MM.1S (cell line): Measurements from ENCODE around the gene SORL1-AS1.
A peak's percentile ranks its signal among the peaks of the same experiment; 100 is the strongest.

Source experiments
- DNase-seq: peaks from one replicate; pipeline ENCODE4 v3.0.0-alpha.2; 2015
- H2AFZ ChIP-seq: fragments of 300-600 bp; sonication (generic); 2 replicates; pipeline ENCODE4 v1.6.0; 2016; ENCODE audit warnings: antibody characterized with exemption, low read length
- H3F3A ChIP-seq: fragments of 300-600 bp; sonication (generic); 2 replicates; pipeline ENCODE4 v1.6.1; 2016; ENCODE audit warnings: mild to moderate bottlenecking, antibody characterized with exemption, low read length, moderate library complexity, mixed read lengths; ENCODE audit not compliant: insufficient read depth
- H3K27ac ChIP-seq: fragments of 300-600 bp; sonication (generic); 2 replicates; pipeline ENCODE4 v1.5.1; 2016; ENCODE audit warnings: mild to moderate bottlenecking, low read length
- H3K27me3 ChIP-seq: fragments of 300-600 bp; sonication (generic); replicated peaks from 2 replicates; pipeline ENCODE4 v1.6.0; 2016; ENCODE audit warnings: low read length; ENCODE audit not compliant: insufficient read depth
- H3K36me3 ChIP-seq: fragments of 300-600 bp; sonication (generic); replicated peaks from 2 replicates; pipeline ENCODE4 v1.6.1; 2016; ENCODE audit warnings: mild to moderate bottlenecking, low read length, mixed read lengths; ENCODE audit not compliant: insufficient read depth
- H3K4me1 ChIP-seq: fragments of 300-600 bp; sonication (generic); 2 replicates; pipeline ENCODE4 v1.6.1; 2016; ENCODE audit warnings: low read length, mixed read lengths
- H3K4me2 ChIP-seq: fragments of 300-600 bp; sonication (generic); 2 replicates; pipeline ENCODE4 v1.6.0; 2016; ENCODE audit warnings: low read depth, low read length
- H3K4me3 ChIP-seq: fragments of 300-600 bp; sonication (generic); 2 replicates; pipeline ENCODE4 v1.5.1; 2016; ENCODE audit warnings: low read length, mixed read lengths
- H3K79me2 ChIP-seq: fragments of 300-600 bp; sonication (generic); 2 replicates; pipeline ENCODE4 v1.6.1; 2016; ENCODE audit warnings: mixed run types, low read length, mixed read lengths
- H3K9ac ChIP-seq: fragments of 300-600 bp; sonication (generic); 2 replicates; pipeline ENCODE4 v1.6.1; 2016; ENCODE audit warnings: low read length, mixed read lengths
- H3K9me2 ChIP-seq: fragments of 300-600 bp; sonication (generic); replicated peaks from 2 replicates; pipeline ENCODE4 v1.6.1; 2016; ENCODE audit warnings: mild to moderate bottlenecking, low read length, mixed read lengths; ENCODE audit not compliant: insufficient read depth
- H3K9me3 ChIP-seq: fragments of 300-600 bp; sonication (generic); replicated peaks from 2 replicates; pipeline ENCODE4 v1.6.1; 2016; ENCODE audit warnings: mild to moderate bottlenecking, low read length, mixed read lengths; ENCODE audit not compliant: insufficient read depth
- H4K20me1 ChIP-seq: fragments of 300-600 bp; sonication (generic); 2 replicates; pipeline ENCODE4 v1.6.1; 2016; ENCODE audit warnings: mild to moderate bottlenecking, low read length, moderate library complexity, mixed read lengths; ENCODE audit not compliant: insufficient read depth
- CTCF ChIP-seq: fragments of 300-600 bp; sonication (generic); IDR thresholded peaks from 2 replicates; pipeline ENCODE4 v1.5.1; 2016; ENCODE audit warnings: antibody characterized with exemption, low read length, mixed read lengths
- EZH2 ChIP-seq: fragments of 300-600 bp; sonication (generic); optimal IDR thresholded peaks from 2 replicates; pipeline ENCODE3; 2017; ENCODE audit warnings: low read depth, mild to moderate bottlenecking, antibody characterized with exemption, low read length, mixed read lengths
- EZH2phosphoT487 ChIP-seq: fragments of 300-600 bp; sonication (generic); IDR thresholded peaks from 2 replicates; pipeline ENCODE4 v1.6.1; 2018; ENCODE audit warnings: antibody characterized with exemption, low read length

SORL1-AS1 gene

DNA sequence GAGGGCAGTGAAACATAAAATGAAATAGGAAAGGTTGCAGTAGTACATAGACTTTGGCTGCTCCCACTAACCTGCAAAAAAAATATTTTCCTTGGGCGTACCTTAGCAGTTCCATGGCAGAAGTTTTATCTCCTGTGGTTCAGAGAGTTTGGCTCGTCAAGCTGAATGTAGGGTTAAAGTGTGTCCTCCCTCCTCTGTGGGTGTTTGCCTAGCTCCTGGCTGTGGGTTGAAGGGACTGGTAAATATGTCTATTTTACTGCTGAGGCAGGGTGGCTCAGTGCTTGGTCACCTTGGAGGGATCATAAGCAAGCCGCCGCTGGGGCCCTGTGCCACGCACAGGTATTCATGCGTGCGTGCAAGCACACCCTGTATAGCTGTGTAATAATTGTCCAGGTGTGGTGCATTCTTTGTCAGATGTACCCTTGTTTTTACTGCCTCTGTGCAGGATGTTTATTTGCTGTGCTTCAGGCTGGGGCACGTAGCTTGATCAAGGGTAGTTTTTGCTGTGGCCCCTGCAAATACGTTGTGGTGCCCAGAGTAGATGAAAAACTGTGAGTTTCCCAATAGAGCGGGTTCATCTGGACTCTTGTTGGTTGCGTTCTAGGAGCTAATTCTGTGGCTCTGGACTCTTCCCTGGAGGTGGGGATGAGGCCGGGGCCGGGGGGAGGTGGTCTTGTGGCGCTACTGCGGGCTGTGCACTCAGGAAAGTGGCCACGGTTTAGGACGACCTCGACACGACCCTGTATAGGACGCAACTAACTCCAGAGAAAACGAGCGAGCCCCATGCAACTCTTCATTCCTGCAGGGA lies 1.4 kb downstream of the SORL1-AS1 start:
- H3K36me3 ChIP-seq = no peaks in the 10 kb centered on the region
- no peak overlapping the region for H3K9ac ChIP-seq
- no peaks in the 10 kb centered on the region for H3K9me2 ChIP-seq
- peaks cover 14% of the 10 kb centered on the region for H3K27me3 ChIP-seq
- no peaks in the 10 kb centered on the region for H3K9me3 ChIP-seq
- DNase-seq = no peak
- H3K79me2 ChIP-seq = no peaks in the 10 kb centered on the region
- no peaks in the 10 kb centered on the region for H3K4me1 ChIP-seq
- no peak for TF ChIP-seq EZH2phosphoT487
- no peak for TF ChIP-seq CTCF
- no peak for TF ChIP-seq EZH2
- peak overlapping the region; percentile 47; the same call in 1 of the 2 replicates for H2AFZ ChIP-seq
- H3K4me2 ChIP-seq = peak overlapping the region; percentile 79
- H3F3A ChIP-seq = no peaks in the 10 kb centered on the region
- H3K4me3 ChIP-seq = peak overlapping the region; percentile 58
- no peaks in the 10 kb centered on the region for H4K20me1 ChIP-seq
- no peak overlapping the region for H3K27ac ChIP-seq

DNA sequence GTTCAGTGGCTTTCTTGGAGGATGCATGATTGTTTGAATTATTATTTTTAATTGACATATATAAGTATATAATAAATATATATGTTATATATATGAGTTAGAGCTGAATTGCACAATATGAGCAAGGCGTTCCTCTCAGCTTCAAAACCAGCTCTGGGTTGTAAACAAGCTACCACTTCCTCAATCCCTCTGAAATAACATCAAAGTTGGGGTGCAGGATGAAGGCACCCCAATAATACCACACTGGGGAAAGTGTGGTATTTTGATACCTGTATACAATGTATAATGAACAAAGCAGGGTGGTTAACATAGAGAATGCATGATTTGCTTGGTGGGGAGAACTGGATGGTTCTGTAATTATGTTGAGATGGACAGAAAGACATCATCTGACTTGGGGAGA lies 2.4 kb downstream of the SORL1-AS1 start:
- no peaks in the 10 kb centered on the region for H3F3A ChIP-seq
- no peak for TF ChIP-seq EZH2
- no peak for TF ChIP-seq EZH2phosphoT487
- no peak for TF ChIP-seq CTCF
- no peaks in the 10 kb centered on the region for H3K9me2 ChIP-seq
- H3K4me1 ChIP-seq = no peaks in the 10 kb centered on the region
- H3K36me3 ChIP-seq = no peaks in the 10 kb centered on the region
- no peak overlapping the region for H2AFZ ChIP-seq
- no peaks in the 10 kb centered on the region for H3K9me3 ChIP-seq
- peaks cover 14% of the 10 kb centered on the region for H3K27me3 ChIP-seq
- no peak overlapping the region for H3K27ac ChIP-seq
- no peak for DNase-seq
- H4K20me1 ChIP-seq = no peaks in the 10 kb centered on the region
- no peak overlapping the region for H3K4me2 ChIP-seq
- H3K9ac ChIP-seq = no peak overlapping the region
- no peaks in the 10 kb centered on the region for H3K79me2 ChIP-seq
- H3K4me3 ChIP-seq = no peak overlapping the region

DNA sequence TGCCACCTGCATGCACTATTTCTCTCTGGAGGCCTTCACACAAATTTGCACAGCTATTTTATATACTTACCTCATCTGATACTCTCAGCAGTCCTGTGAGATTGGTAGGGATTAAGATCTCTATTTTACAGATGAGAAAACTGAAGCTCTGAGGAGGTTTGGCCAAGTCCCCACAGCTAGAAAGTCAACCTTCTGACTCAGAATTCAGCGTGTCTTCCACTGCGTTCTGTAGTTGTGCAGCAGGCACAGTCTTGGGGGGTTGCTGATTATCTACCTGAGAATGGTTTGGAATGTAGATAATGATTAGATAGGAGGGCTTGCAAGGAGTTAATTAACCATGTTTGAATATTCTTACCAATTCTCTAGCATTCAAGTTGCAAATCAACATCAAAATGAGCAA lies 3.1 kb downstream of the SORL1-AS1 start:
- H3K79me2 ChIP-seq = no peaks in the 10 kb centered on the region
- H3K4me2 ChIP-seq = no peak overlapping the region
- no peak for DNase-seq
- H3K36me3 ChIP-seq = no peaks in the 10 kb centered on the region
- H3K27ac ChIP-seq = no peak overlapping the region
- H3K9me2 ChIP-seq = no peaks in the 10 kb centered on the region
- H3K9ac ChIP-seq = no peak overlapping the region
- H4K20me1 ChIP-seq = no peaks in the 10 kb centered on the region
- H3F3A ChIP-seq = no peaks in the 10 kb centered on the region
- H3K4me3 ChIP-seq = no peak overlapping the region
- H3K27me3 ChIP-seq = peaks cover 14% of the 10 kb centered on the region
- H2AFZ ChIP-seq = no peak overlapping the region
- H3K4me1 ChIP-seq = no peaks in the 10 kb centered on the region
- H3K9me3 ChIP-seq = no peaks in the 10 kb centered on the region
- TF ChIP-seq EZH2phosphoT487 (no peak), CTCF (no peak), EZH2 (no peak)
